ENCODE data around the gene TRIO.

GRCh38 chr5:14475045-14475444, 331.9 kb downstream of the TRIO start:
- no peak for TF ChIP-seq CTCF (IDR thresholded peaks at IDR 0.05; ENCODE audit: low read length)
- no peak for TF ChIP-seq EZH2 (optimal IDR thresholded peaks at IDR 0.05; ENCODE audit: low read depth, low read length)
- no peak for TF ChIP-seq EZH2phosphoT487 (IDR thresholded peaks at IDR 0.05; ENCODE audit: low read length)
